ENCODE data around the gene SMAD6.

The SMAD6 gene

GRCh38 chr15:66779331-66780009 lies 77.4 kb downstream of the SMAD6 start:
- DNase-seq, result no peak
- Histone ChIP-seq H3K4me2 (ENCODE audit: low read depth, low read length) (no peak overlapping the region), H3K4me1 (ENCODE audit: low read length) (no peaks in the 10 kb centered on the region), H3F3A (ENCODE audit: insufficient read depth, low read length) (no peaks in the 10 kb centered on the region), H3K79me2 (ENCODE audit: low read length) (no peaks in the 10 kb centered on the region), H3K9ac (ENCODE audit: low read length) (no peak overlapping the region), H3K27ac (ENCODE audit: low read length) (no peak overlapping the region), H3K36me3 (replicated peaks; ENCODE audit: insufficient read depth, low read length) (no peaks in the 10 kb centered on the region), H3K27me3 (replicated peaks; ENCODE audit: insufficient read depth, low read length) (no peaks in the 10 kb centered on the region), H2AFZ (ENCODE audit: low read length) (no peak overlapping the region), H4K20me1 (ENCODE audit: insufficient read depth, low read length) (no peaks in the 10 kb centered on the region), H3K9me2 (replicated peaks; ENCODE audit: insufficient read depth, low read length) (no peaks in the 10 kb centered on the region), H3K9me3 (replicated peaks; ENCODE audit: insufficient read depth, low read length) (no peaks in the 10 kb centered on the region), H3K4me3 (ENCODE audit: low read length) (no peak overlapping the region)
- TF ChIP-seq EZH2phosphoT487 (IDR thresholded peaks at IDR 0.05; ENCODE audit: low read length) (no peak), CTCF (IDR thresholded peaks at IDR 0.05; ENCODE audit: low read length) (no peak), EZH2 (optimal IDR thresholded peaks at IDR 0.05; ENCODE audit: low read depth, low read length) (no peak)

- Histone ChIP-seq H3F3A (ENCODE audit: insufficient read depth, low read length) (no peaks in the 10 kb centered on the region), H3K9me2 (replicated peaks; ENCODE audit: insufficient read depth, low read length) (no peaks in the 10 kb centered on the region), H3K9ac (ENCODE audit: low read length) (no peak overlapping the region), H3K79me2 (ENCODE audit: low read length) (no peaks in the 10 kb centered on the region), H3K4me2 (ENCODE audit: low read depth, low read length) (no peak overlapping the region), H3K4me1 (ENCODE audit: low read length) (no peaks in the 10 kb centered on the region), H3K27ac (ENCODE audit: low read length) (no peak overlapping the region), H3K27me3 (replicated peaks; ENCODE audit: insufficient read depth, low read length) (no peaks in the 10 kb centered on the region), H4K20me1 (ENCODE audit: insufficient read depth, low read length) (no peaks in the 10 kb centered on the region), H2AFZ (ENCODE audit: low read length) (no peak overlapping the region), H3K36me3 (replicated peaks; ENCODE audit: insufficient read depth, low read length) (no peaks in the 10 kb centered on the region), H3K9me3 (replicated peaks; ENCODE audit: insufficient read depth, low read length) (no peaks in the 10 kb centered on the region), H3K4me3 (ENCODE audit: low read length) (no peak overlapping the region)
- no peak for TF ChIP-seq EZH2 (optimal IDR thresholded peaks at IDR 0.05; ENCODE audit: low read depth, low read length)
- no peak for TF ChIP-seq CTCF (IDR thresholded peaks at IDR 0.05; ENCODE audit: low read length)
- no peak for TF ChIP-seq EZH2phosphoT487 (IDR thresholded peaks at IDR 0.05; ENCODE audit: low read length)
- DNase-seq, result no peak
Observed at GRCh38 chr15:66780172-66780972, 78.3 kb downstream of the SMAD6 start.

- H3K79me2 ChIP-seq (ENCODE audit: low read length), result no peaks in the 10 kb centered on the region
- no peaks in the 10 kb centered on the region for H3K4me1 ChIP-seq (ENCODE audit: low read length)
- H3F3A ChIP-seq (ENCODE audit: insufficient read depth, low read length), result no peaks in the 10 kb centered on the region
- no peaks in the 10 kb centered on the region for H3K36me3 ChIP-seq (replicated peaks; ENCODE audit: insufficient read depth, low read length)
- no peak overlapping the region for H2AFZ ChIP-seq (ENCODE audit: low read length)
- TF ChIP-seq EZH2 (optimal IDR thresholded peaks at IDR 0.05; ENCODE audit: low read depth, low read length) (no peak), EZH2phosphoT487 (IDR thresholded peaks at IDR 0.05; ENCODE audit: low read length) (no peak), CTCF (IDR thresholded peaks at IDR 0.05; ENCODE audit: low read length) (no peak)
- H4K20me1 ChIP-seq (ENCODE audit: insufficient read depth, low read length), result no peaks in the 10 kb centered on the region
- H3K4me3 ChIP-seq (ENCODE audit: low read length), result no peak overlapping the region
- no peak overlapping the region for H3K27ac ChIP-seq (ENCODE audit: low read length)
- H3K27me3 ChIP-seq (replicated peaks; ENCODE audit: insufficient read depth, low read length), result no peaks in the 10 kb centered on the region
- no peaks in the 10 kb centered on the region for H3K9me3 ChIP-seq (replicated peaks; ENCODE audit: insufficient read depth, low read length)
- H3K4me2 ChIP-seq (ENCODE audit: low read depth, low read length), result no peak overlapping the region
- no peak for DNase-seq
- H3K9ac ChIP-seq (ENCODE audit: low read length), result no peak overlapping the region
- H3K9me2 ChIP-seq (replicated peaks; ENCODE audit: insufficient read depth, low read length), result no peaks in the 10 kb centered on the region
Observed at GRCh38 chr15:66780973-66781718, 79.1 kb downstream of the SMAD6 start.

Measured in MM.1S (cell line).